ENCODE results near the gene OR2A2.

The OR2A2 gene

DNA sequence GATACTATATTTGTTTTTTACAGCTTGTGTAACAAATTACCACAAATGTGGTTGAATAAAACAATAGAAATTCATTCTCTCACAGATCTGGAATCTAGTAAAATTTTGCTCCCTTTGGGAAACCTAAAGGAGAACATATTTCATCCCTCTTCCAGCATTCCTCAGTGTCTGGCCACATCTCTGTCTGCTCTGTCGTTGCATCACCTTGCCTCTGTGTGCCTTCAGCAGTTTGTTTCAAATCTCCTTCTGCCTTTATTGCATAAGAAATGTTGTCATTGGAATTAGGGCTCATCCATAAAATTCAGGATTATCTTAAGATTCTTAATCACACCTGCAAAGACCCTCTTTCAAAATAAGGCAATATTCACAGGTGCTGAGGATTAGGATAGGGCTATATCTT is 28.1 kb downstream of the OR2A2 start:
- no peak for DNase-seq (ENCODE audit: low read depth, low spot score)
- H3K27me3 ChIP-seq (ENCODE audit: insufficient read depth, insufficient read length), result no peaks in the 10 kb centered on the region
- TF ChIP-seq ZNF274 (IDR thresholded peaks at IDR 0.05; ENCODE audit: low read depth, low read length) (no peak), SUZ12 (IDR thresholded peaks at IDR 0.05; ENCODE audit: extremely low read depth, insufficient read depth, insufficient read length) (no peak), YY1 (IDR thresholded peaks at IDR 0.05; ENCODE audit: insufficient read depth, insufficient read length) (no peak)
- no peaks in the 10 kb centered on the region for H3K36me3 ChIP-seq (ENCODE audit: insufficient read depth, insufficient read length, low read length)
- H3K4me3 ChIP-seq (ENCODE audit: insufficient read length, low read depth), result no peak overlapping the region
- H3K9me3 ChIP-seq (ENCODE audit: insufficient read depth, low read length), result no peaks in the 10 kb centered on the region
- no peaks in the 10 kb centered on the region for H3K4me1 ChIP-seq (ENCODE audit: insufficient read depth, insufficient read length)
- no peak overlapping the region for H3K9ac ChIP-seq (ENCODE audit: insufficient read length, low read depth)

GRCh38 chr7:144142187-144142586 is 32.8 kb downstream of the OR2A2 start:
- no peaks in the 10 kb centered on the region for H3K27me3 ChIP-seq (ENCODE audit: insufficient read depth, insufficient read length)
- H3K4me3 ChIP-seq (ENCODE audit: insufficient read length, low read depth), result no peak overlapping the region
- no peaks in the 10 kb centered on the region for H3K4me1 ChIP-seq (ENCODE audit: insufficient read depth, insufficient read length)
- peaks cover 5% of the 10 kb centered on the region; the same call in 1 of the 2 replicates for H3K9me3 ChIP-seq (ENCODE audit: insufficient read depth, low read length)
- H3K9ac ChIP-seq (ENCODE audit: insufficient read length, low read depth), result no peak overlapping the region
- TF ChIP-seq SUZ12 (IDR thresholded peaks at IDR 0.05; ENCODE audit: extremely low read depth, insufficient read depth, insufficient read length), result no peak
- TF ChIP-seq YY1 (IDR thresholded peaks at IDR 0.05; ENCODE audit: insufficient read depth, insufficient read length), result no peak
- no peak for DNase-seq (ENCODE audit: low read depth, low spot score)
- H3K36me3 ChIP-seq (ENCODE audit: insufficient read depth, insufficient read length, low read length), result no peaks in the 10 kb centered on the region

- Histone ChIP-seq H3K9ac (ENCODE audit: insufficient read length, low read depth) (no peak overlapping the region), H3K9me3 (ENCODE audit: insufficient read depth, low read length) (peaks cover 18% of the 10 kb centered on the region), H3K4me3 (ENCODE audit: insufficient read length, low read depth) (no peak overlapping the region), H3K27me3 (ENCODE audit: insufficient read depth, insufficient read length) (no peaks in the 10 kb centered on the region), H3K4me1 (ENCODE audit: insufficient read depth, insufficient read length) (no peaks in the 10 kb centered on the region), H3K36me3 (ENCODE audit: insufficient read depth, insufficient read length, low read length) (no peaks in the 10 kb centered on the region)
- no peak for DNase-seq (ENCODE audit: low read depth, low spot score)
- TF ChIP-seq ZNF274 (IDR thresholded peaks at IDR 0.05; ENCODE audit: low read depth, low read length) (no peak), SUZ12 (IDR thresholded peaks at IDR 0.05; ENCODE audit: extremely low read depth, insufficient read depth, insufficient read length) (no peak), YY1 (IDR thresholded peaks at IDR 0.05; ENCODE audit: insufficient read depth, insufficient read length) (no peak)
These were observed 35.0 kb downstream of the OR2A2 start for GRCh38 chr7:144144426-144144825.

DNA sequence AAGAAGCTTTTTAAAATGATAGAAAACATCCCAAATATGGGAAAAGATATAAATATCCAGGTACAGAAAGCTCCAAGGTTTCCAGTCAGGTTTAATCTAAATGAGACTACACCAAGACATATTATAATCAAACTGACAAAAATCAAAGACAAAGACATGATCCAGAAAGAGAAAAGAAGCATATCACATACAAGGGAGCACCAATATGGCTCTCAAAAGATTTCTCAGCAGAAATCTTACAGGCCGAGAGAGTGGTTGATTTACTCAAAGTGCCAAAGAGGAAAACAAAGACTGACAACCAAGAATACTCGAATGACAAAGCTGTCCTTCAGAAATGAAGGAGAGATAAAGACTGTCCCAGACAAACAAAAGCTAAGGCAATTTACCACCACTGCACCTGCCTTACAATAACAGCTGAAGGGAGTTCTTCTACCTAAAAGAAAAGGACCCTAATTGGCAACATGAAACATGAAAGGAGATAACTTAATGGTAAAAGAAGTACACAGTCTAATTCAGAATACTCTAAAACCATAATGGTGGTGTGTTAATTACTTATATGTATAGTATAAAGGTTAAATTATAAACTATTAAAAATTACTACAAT is 38.9 kb downstream of the OR2A2 start:
- Histone ChIP-seq H3K9ac (ENCODE audit: insufficient read length, low read depth) (no peak overlapping the region), H3K36me3 (ENCODE audit: insufficient read depth, insufficient read length, low read length) (no peaks in the 10 kb centered on the region), H3K9me3 (ENCODE audit: insufficient read depth, low read length) (peaks cover 27% of the 10 kb centered on the region), H3K27me3 (ENCODE audit: insufficient read depth, insufficient read length) (no peaks in the 10 kb centered on the region), H3K4me3 (ENCODE audit: insufficient read length, low read depth) (no peak overlapping the region), H3K4me1 (ENCODE audit: insufficient read depth, insufficient read length) (no peaks in the 10 kb centered on the region)
- no peak for DNase-seq (ENCODE audit: low read depth, low spot score)
- no peak for TF ChIP-seq YY1 (IDR thresholded peaks at IDR 0.05; ENCODE audit: insufficient read depth, insufficient read length)
- no peak for TF ChIP-seq ZNF274 (IDR thresholded peaks at IDR 0.05; ENCODE audit: low read depth, low read length)
- no peak for TF ChIP-seq SUZ12 (IDR thresholded peaks at IDR 0.05; ENCODE audit: extremely low read depth, insufficient read depth, insufficient read length)

- DNase-seq (ENCODE audit: low read depth, low spot score), result no peak
- Histone ChIP-seq H3K27me3 (ENCODE audit: insufficient read depth, insufficient read length) (no peaks in the 10 kb centered on the region), H3K36me3 (ENCODE audit: insufficient read depth, insufficient read length, low read length) (no peaks in the 10 kb centered on the region), H3K9ac (ENCODE audit: insufficient read length, low read depth) (no peak overlapping the region), H3K4me1 (ENCODE audit: insufficient read depth, insufficient read length) (no peaks in the 10 kb centered on the region), H3K4me3 (ENCODE audit: insufficient read length, low read depth) (no peak overlapping the region), H3K9me3 (ENCODE audit: insufficient read depth, low read length) (no peaks in the 10 kb centered on the region; the same call in 1 of the 2 replicates)
- TF ChIP-seq SUZ12 (IDR thresholded peaks at IDR 0.05; ENCODE audit: extremely low read depth, insufficient read depth, insufficient read length), result no peak
- TF ChIP-seq YY1 (IDR thresholded peaks at IDR 0.05; ENCODE audit: insufficient read depth, insufficient read length), result no peak
- TF ChIP-seq ZNF274 (IDR thresholded peaks at IDR 0.05; ENCODE audit: low read depth, low read length), result no peak
These were observed 49.5 kb downstream of the OR2A2 start for GRCh38 chr7:144158861-144159260.

Data from NT2/D1 (cell line).